ENCODE data around the gene RFFL. TPM values are rescaled to one million over a fixed set of nuclear protein-coding genes. Genes with fewer than 3 reads are reported as not detected.
A peak's percentile ranks its signal among the peaks of the same experiment; 100 is the strongest.

The RFFL gene
- total and polyA plus RNA-seq, 9 of the 15 experiments (the other 6 are each of a cell fraction or from before 2014, with no cell fraction given): 3.4 to 18.1 (median 12.8) TPM

- TF ChIP-seq, protein P1, sequence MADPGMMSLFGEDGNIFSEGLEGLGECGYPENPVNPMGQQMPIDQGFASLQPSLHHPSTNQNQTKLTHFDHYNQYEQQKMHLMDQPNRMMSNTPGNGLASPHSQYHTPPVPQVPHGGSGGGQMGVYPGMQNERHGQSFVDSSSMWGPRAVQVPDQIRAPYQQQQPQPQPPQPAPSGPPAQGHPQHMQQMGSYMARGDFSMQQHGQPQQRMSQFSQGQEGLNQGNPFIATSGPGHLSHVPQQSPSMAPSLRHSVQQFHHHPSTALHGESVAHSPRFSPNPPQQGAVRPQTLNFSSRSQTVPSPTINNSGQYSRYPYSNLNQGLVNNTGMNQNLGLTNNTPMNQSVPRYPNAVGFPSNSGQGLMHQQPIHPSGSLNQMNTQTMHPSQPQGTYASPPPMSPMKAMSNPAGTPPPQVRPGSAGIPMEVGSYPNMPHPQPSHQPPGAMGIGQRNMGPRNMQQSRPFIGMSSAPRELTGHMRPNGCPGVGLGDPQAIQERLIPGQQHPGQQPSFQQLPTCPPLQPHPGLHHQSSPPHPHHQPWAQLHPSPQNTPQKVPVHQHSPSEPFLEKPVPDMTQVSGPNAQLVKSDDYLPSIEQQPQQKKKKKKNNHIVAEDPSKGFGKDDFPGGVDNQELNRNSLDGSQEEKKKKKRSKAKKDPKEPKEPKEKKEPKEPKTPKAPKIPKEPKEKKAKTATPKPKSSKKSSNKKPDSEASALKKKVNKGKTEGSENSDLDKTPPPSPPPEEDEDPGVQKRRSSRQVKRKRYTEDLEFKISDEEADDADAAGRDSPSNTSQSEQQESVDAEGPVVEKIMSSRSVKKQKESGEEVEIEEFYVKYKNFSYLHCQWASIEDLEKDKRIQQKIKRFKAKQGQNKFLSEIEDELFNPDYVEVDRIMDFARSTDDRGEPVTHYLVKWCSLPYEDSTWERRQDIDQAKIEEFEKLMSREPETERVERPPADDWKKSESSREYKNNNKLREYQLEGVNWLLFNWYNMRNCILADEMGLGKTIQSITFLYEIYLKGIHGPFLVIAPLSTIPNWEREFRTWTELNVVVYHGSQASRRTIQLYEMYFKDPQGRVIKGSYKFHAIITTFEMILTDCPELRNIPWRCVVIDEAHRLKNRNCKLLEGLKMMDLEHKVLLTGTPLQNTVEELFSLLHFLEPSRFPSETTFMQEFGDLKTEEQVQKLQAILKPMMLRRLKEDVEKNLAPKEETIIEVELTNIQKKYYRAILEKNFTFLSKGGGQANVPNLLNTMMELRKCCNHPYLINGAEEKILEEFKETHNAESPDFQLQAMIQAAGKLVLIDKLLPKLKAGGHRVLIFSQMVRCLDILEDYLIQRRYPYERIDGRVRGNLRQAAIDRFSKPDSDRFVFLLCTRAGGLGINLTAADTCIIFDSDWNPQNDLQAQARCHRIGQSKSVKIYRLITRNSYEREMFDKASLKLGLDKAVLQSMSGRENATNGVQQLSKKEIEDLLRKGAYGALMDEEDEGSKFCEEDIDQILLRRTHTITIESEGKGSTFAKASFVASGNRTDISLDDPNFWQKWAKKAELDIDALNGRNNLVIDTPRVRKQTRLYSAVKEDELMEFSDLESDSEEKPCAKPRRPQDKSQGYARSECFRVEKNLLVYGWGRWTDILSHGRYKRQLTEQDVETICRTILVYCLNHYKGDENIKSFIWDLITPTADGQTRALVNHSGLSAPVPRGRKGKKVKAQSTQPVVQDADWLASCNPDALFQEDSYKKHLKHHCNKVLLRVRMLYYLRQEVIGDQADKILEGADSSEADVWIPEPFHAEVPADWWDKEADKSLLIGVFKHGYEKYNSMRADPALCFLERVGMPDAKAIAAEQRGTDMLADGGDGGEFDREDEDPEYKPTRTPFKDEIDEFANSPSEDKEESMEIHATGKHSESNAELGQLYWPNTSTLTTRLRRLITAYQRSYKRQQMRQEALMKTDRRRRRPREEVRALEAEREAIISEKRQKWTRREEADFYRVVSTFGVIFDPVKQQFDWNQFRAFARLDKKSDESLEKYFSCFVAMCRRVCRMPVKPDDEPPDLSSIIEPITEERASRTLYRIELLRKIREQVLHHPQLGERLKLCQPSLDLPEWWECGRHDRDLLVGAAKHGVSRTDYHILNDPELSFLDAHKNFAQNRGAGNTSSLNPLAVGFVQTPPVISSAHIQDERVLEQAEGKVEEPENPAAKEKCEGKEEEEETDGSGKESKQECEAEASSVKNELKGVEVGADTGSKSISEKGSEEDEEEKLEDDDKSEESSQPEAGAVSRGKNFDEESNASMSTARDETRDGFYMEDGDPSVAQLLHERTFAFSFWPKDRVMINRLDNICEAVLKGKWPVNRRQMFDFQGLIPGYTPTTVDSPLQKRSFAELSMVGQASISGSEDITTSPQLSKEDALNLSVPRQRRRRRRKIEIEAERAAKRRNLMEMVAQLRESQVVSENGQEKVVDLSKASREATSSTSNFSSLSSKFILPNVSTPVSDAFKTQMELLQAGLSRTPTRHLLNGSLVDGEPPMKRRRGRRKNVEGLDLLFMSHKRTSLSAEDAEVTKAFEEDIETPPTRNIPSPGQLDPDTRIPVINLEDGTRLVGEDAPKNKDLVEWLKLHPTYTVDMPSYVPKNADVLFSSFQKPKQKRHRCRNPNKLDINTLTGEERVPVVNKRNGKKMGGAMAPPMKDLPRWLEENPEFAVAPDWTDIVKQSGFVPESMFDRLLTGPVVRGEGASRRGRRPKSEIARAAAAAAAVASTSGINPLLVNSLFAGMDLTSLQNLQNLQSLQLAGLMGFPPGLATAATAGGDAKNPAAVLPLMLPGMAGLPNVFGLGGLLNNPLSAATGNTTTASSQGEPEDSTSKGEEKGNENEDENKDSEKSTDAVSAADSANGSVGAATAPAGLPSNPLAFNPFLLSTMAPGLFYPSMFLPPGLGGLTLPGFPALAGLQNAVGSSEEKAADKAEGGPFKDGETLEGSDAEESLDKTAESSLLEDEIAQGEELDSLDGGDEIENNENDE (IDR thresholded peaks at IDR 0.05; ENCODE audit: low read depth, low read length): no peak
- TF ChIP-seq NR2C2 (CRISPR knock-in tag; IDR thresholded peaks at IDR 0.05) (no peak), NR2C2 (tag; IDR thresholded peaks at IDR 0.05) (peak; percentile 78), SPI1 (IDR thresholded peaks at IDR 0.05; ENCODE audit: borderline replicate concordance, low read depth, low read length) (no peak), MYC (IDR thresholded peaks at IDR 0.05; ENCODE audit: low read depth, low read length) (no peak), MYC (CRISPR knock-in tag; IDR thresholded peaks at IDR 0.05; ENCODE audit: borderline replicate concordance, low read depth) (no peak), SRSF9 (IDR thresholded peaks at IDR 0.05; ENCODE audit: borderline replicate concordance, low read depth, low read length) (no peak), SMARCA5 (IDR thresholded peaks at IDR 0.05) (no peak), TCF3 (CRISPR knock-in tag; IDR thresholded peaks at IDR 0.05) (peak; percentile 19; the same call in 1 of the 2 replicates), PRPF4 (IDR thresholded peaks at IDR 0.05; ENCODE audit: insufficient read depth, low read depth, low read length, poor library complexity, severe bottlenecking) (no peak), PYGO2 (tag; IDR thresholded peaks at IDR 0.05) (no peak), ZNF121 (CRISPR knock-in tag; conservative IDR thresholded peaks at IDR 0.05) (no peak), PTBP1 (IDR thresholded peaks at IDR 0.05; ENCODE audit: low read depth, low read length) (no peak), E2F3 (CRISPR knock-in tag; IDR thresholded peaks at IDR 0.05) (no peak), FOS (IDR thresholded peaks at IDR 0.05; ENCODE audit: extremely low read depth, insufficient read length) (no peak)
- TF ChIP-seq, protein P2, sequence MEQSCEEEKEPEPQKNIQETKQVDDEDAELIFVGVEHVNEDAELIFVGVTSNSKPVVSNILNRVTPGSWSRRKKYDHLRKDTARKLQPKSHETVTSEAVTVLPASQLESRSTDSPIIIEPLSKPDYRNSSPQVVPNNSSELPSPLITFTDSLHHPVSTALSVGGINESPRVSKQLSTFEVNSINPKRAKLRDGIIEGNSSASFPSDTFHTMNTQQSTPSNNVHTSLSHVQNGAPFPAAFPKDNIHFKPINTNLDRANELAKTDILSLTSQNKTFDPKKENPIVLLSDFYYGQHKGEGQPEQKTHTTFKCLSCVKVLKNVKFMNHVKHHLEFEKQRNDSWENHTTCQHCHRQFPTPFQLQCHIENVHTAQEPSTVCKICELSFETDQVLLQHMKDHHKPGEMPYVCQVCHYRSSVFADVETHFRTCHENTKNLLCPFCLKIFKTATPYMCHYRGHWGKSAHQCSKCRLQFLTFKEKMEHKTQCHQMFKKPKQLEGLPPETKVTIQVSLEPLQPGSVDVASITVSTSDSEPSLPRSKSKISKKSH (CRISPR knock-in tag; IDR thresholded peaks at IDR 0.05): no peak
These were observed at the start of gene RFFL (continued) for GRCh38 chr17:35063514-35064223.

All from K562 (cell line).